ENCODE data around the gene CRADD.
"Not testable (repeated sequence)": the region's sequence is repeated elsewhere in the genome, so short reads cannot be mapped to it uniquely, and the experiment has no call there.

Gene CRADD

GRCh38 chr12:93677195-93678064 lies at the start of gene CRADD:
Gene CRADD, plus strand, starts transcription at chr12:93677375.
- DNase-seq = peak; percentile 99

- no peak for DNase-seq
Observed at GRCh38 chr12:93632383-93632782, 44.8 kb upstream of the CRADD start.

- DNase-seq = no peak
Observed at GRCh38 chr12:93634416-93634815, 42.8 kb upstream of the CRADD start.

- no peak for DNase-seq
Observed at GRCh38 chr12:93636708-93637107, 40.5 kb upstream of the CRADD start.

- DNase-seq = no peak
Observed at GRCh38 chr12:93638095-93638494, 39.1 kb upstream of the CRADD start.

GRCh38 chr12:93638954-93639353 lies 38.2 kb upstream of the CRADD start:
- no peak for DNase-seq

- DNase-seq = no peak
Observed at GRCh38 chr12:93639406-93639805, 37.8 kb upstream of the CRADD start.

- DNase-seq = not testable (repeated sequence)
Observed at GRCh38 chr12:93641380-93641779, 35.8 kb upstream of the CRADD start.

GRCh38 chr12:93642751-93643150 lies 34.4 kb upstream of the CRADD start:
- DNase-seq = no peak

GRCh38 chr12:93645702-93646101 lies 31.5 kb upstream of the CRADD start:
- DNase-seq = no peak

- DNase-seq = no peak
Observed at GRCh38 chr12:93650626-93651025, 26.5 kb upstream of the CRADD start.

GRCh38 chr12:93653079-93653478 lies 24.1 kb upstream of the CRADD start:
- no peak for DNase-seq

- no peak for DNase-seq
Observed at GRCh38 chr12:93653712-93654111, 23.5 kb upstream of the CRADD start.

- DNase-seq = no peak
Observed at GRCh38 chr12:93654421-93654820, 22.8 kb upstream of the CRADD start.

GRCh38 chr12:93657071-93657470 lies 20.1 kb upstream of the CRADD start:
- DNase-seq = no peak

- no peak for DNase-seq
Observed at GRCh38 chr12:93661021-93661420, 16.2 kb upstream of the CRADD start.

GRCh38 chr12:93663006-93663728 lies 14.0 kb upstream of the CRADD start:
- no peak for DNase-seq

GRCh38 chr12:93663729-93664084 lies 13.5 kb upstream of the CRADD start:
- DNase-seq = no peak

- no peak for DNase-seq
Observed at GRCh38 chr12:93664573-93665138, 12.5 kb upstream of the CRADD start.

- no peak for DNase-seq
Observed at GRCh38 chr12:93667672-93668071, 9.5 kb upstream of the CRADD start.

- no peak for DNase-seq
Observed at GRCh38 chr12:93668919-93669418, 8.2 kb upstream of the CRADD start.

- DNase-seq = no peak
Observed at GRCh38 chr12:93669452-93669851, 7.7 kb upstream of the CRADD start.

- DNase-seq = no peak
Observed at GRCh38 chr12:93670104-93670503, 7.1 kb upstream of the CRADD start.

GRCh38 chr12:93671044-93671443 lies 6.1 kb upstream of the CRADD start:
- DNase-seq = no peak

All from CD4-positive, alpha-beta T cell treated with Interleukin-4 for 4 hours (primary cell).